ENCODE results near the gene EIF4G1.

Gene EIF4G1

GRCh38 chr3:184357248-184358123 lies 43.1 kb downstream of the EIF4G1 start:
- H3K36me3 ChIP-seq (ENCODE audit: insufficient read depth, low read length) = no peaks in the 10 kb centered on the region
- H3K79me2 ChIP-seq (ENCODE audit: insufficient read depth, low read length) = peaks cover 15% of the 10 kb centered on the region; the same call in 1 of the 2 replicates
- no peaks in the 10 kb centered on the region for H4K20me1 ChIP-seq (ENCODE audit: insufficient read depth, low read length, poor library complexity, severe bottlenecking)
- TF ChIP-seq EZH2phosphoT487 (IDR thresholded peaks at IDR 0.05; ENCODE audit: borderline replicate concordance) (no peak), CTCF (conservative IDR thresholded peaks at IDR 0.05; ENCODE audit: low read length) (no peak)
- H3K9me2 ChIP-seq (replicated peaks; ENCODE audit: low read depth, low read length) = no peaks in the 10 kb centered on the region
- no peak overlapping the region for H3K4me3 ChIP-seq (ENCODE audit: low read length, poor library complexity, severe bottlenecking)
- no peaks in the 10 kb centered on the region for H3F3A ChIP-seq (ENCODE audit: low read depth)
- no peak overlapping the region for H3K4me2 ChIP-seq (ENCODE audit: low read depth, low read length, poor library complexity, severe bottlenecking)
- H3K27me3 ChIP-seq (ENCODE audit: insufficient read depth, low read length, poor library complexity, severe bottlenecking) = no peaks in the 10 kb centered on the region
- H3K9me3 ChIP-seq (ENCODE audit: insufficient read depth, low read depth, low read length) = no peaks in the 10 kb centered on the region
- no peak overlapping the region for H3K9ac ChIP-seq (ENCODE audit: low read depth, low read length, poor library complexity, severe bottlenecking)
- no peak overlapping the region for H2AFZ ChIP-seq (ENCODE audit: low read length)
- peaks cover 10% of the 10 kb centered on the region for H3K4me1 ChIP-seq (ENCODE audit: insufficient read depth, low read length, poor library complexity, severe bottlenecking)

- Histone ChIP-seq H3K9ac (ENCODE audit: low read depth, low read length, poor library complexity, severe bottlenecking) (no peak overlapping the region), H3K36me3 (ENCODE audit: insufficient read depth, low read length) (no peaks in the 10 kb centered on the region), H3F3A (ENCODE audit: low read depth) (no peaks in the 10 kb centered on the region), H3K27me3 (ENCODE audit: insufficient read depth, low read length, poor library complexity, severe bottlenecking) (no peaks in the 10 kb centered on the region), H4K20me1 (ENCODE audit: insufficient read depth, low read length, poor library complexity, severe bottlenecking) (no peaks in the 10 kb centered on the region), H2AFZ (ENCODE audit: low read length) (no peak overlapping the region), H3K4me1 (ENCODE audit: insufficient read depth, low read length, poor library complexity, severe bottlenecking) (peaks cover 10% of the 10 kb centered on the region), H3K4me3 (ENCODE audit: low read length, poor library complexity, severe bottlenecking) (no peak overlapping the region), H3K9me3 (ENCODE audit: insufficient read depth, low read depth, low read length) (no peaks in the 10 kb centered on the region), H3K79me2 (ENCODE audit: insufficient read depth, low read length) (peaks cover 15% of the 10 kb centered on the region; the same call in 1 of the 2 replicates), H3K4me2 (ENCODE audit: low read depth, low read length, poor library complexity, severe bottlenecking) (no peak overlapping the region), H3K9me2 (replicated peaks; ENCODE audit: low read depth, low read length) (no peaks in the 10 kb centered on the region)
- TF ChIP-seq EZH2phosphoT487 (IDR thresholded peaks at IDR 0.05; ENCODE audit: borderline replicate concordance) = no peak
- TF ChIP-seq CTCF (conservative IDR thresholded peaks at IDR 0.05; ENCODE audit: low read length) = no peak
Measured at GRCh38 chr3:184358124-184358767, 43.8 kb downstream of the EIF4G1 start.

GRCh38 chr3:184358921-184359350 lies 44.5 kb downstream of the EIF4G1 start:
- Histone ChIP-seq H3K36me3 (ENCODE audit: insufficient read depth, low read length) (no peaks in the 10 kb centered on the region), H2AFZ (ENCODE audit: low read length) (no peak overlapping the region), H3K4me2 (ENCODE audit: low read depth, low read length, poor library complexity, severe bottlenecking) (no peak overlapping the region), H3F3A (ENCODE audit: low read depth) (no peaks in the 10 kb centered on the region), H3K4me1 (ENCODE audit: insufficient read depth, low read length, poor library complexity, severe bottlenecking) (peaks cover 10% of the 10 kb centered on the region), H3K4me3 (ENCODE audit: low read length, poor library complexity, severe bottlenecking) (no peak overlapping the region), H3K9ac (ENCODE audit: low read depth, low read length, poor library complexity, severe bottlenecking) (no peak overlapping the region), H4K20me1 (ENCODE audit: insufficient read depth, low read length, poor library complexity, severe bottlenecking) (peaks cover 2% of the 10 kb centered on the region), H3K79me2 (ENCODE audit: insufficient read depth, low read length) (peaks cover 22% of the 10 kb centered on the region), H3K9me3 (ENCODE audit: insufficient read depth, low read depth, low read length) (no peaks in the 10 kb centered on the region), H3K27me3 (ENCODE audit: insufficient read depth, low read length, poor library complexity, severe bottlenecking) (no peaks in the 10 kb centered on the region), H3K9me2 (replicated peaks; ENCODE audit: low read depth, low read length) (no peaks in the 10 kb centered on the region)
- no peak for TF ChIP-seq CTCF (conservative IDR thresholded peaks at IDR 0.05; ENCODE audit: low read length)
- no peak for TF ChIP-seq EZH2phosphoT487 (IDR thresholded peaks at IDR 0.05; ENCODE audit: borderline replicate concordance)
